Measurements from ENCODE around the gene ASTL.

The ASTL gene

GRCh38 chr2:96159084-96159830 lies 21.0 kb upstream of the ASTL start:
- DNase-seq (ENCODE audit: low read depth in 2 of 3, low spot score in 2 of 3) = peak in 1 of 3 experiments; percentile 33

- DNase-seq (ENCODE audit: low read depth in 2 of 3, low spot score in 2 of 3) = no peak
These were observed 20.2 kb upstream of the ASTL start for GRCh38 chr2:96158554-96158940.

- DNase-seq (ENCODE audit: low read depth in 2 of 3, low spot score in 2 of 3) = peak; percentile 73 to 93 (median 89)
These were observed 19.6 kb upstream of the ASTL start for GRCh38 chr2:96157649-96158553.

- peak in 1 of 3 experiments; percentile 22 for DNase-seq (ENCODE audit: low read depth in 2 of 3, low spot score in 2 of 3)
These were observed 18.8 kb upstream of the ASTL start for GRCh38 chr2:96156926-96157648.

- peak in 2 of 3 experiments; percentile 44 to 50 for DNase-seq (ENCODE audit: low read depth in 2 of 3, low spot score in 2 of 3)
These were observed 17.9 kb upstream of the ASTL start for GRCh38 chr2:96156011-96156820.

GRCh38 chr2:96154506-96155380 lies 16.4 kb upstream of the ASTL start:
- DNase-seq (ENCODE audit: low read depth in 2 of 3, low spot score in 2 of 3) = no peak

- no peak for DNase-seq (ENCODE audit: low read depth in 2 of 3, low spot score in 2 of 3)
These were observed 15.7 kb upstream of the ASTL start for GRCh38 chr2:96153991-96154431.

- no peak for DNase-seq (ENCODE audit: low read depth in 2 of 3, low spot score in 2 of 3)
These were observed 15.0 kb upstream of the ASTL start for GRCh38 chr2:96153291-96153713.

- DNase-seq (ENCODE audit: low read depth in 2 of 3, low spot score in 2 of 3) = no peak
These were observed 14.2 kb upstream of the ASTL start for GRCh38 chr2:96152304-96153161.

- DNase-seq (ENCODE audit: low read depth in 2 of 3, low spot score in 2 of 3) = no peak
These were observed 13.4 kb upstream of the ASTL start for GRCh38 chr2:96151595-96152303.

GRCh38 chr2:96150791-96151594 lies 12.7 kb upstream of the ASTL start:
- DNase-seq (ENCODE audit: low read depth in 2 of 3, low spot score in 2 of 3) = no peak

- no peak for DNase-seq (ENCODE audit: low read depth in 2 of 3, low spot score in 2 of 3)
These were observed 11.8 kb upstream of the ASTL start for GRCh38 chr2:96150007-96150640.

- peak; percentile 80 to 96 (median 85) for DNase-seq (ENCODE audit: low read depth in 2 of 3, low spot score in 2 of 3)
These were observed 10.3 kb upstream of the ASTL start for GRCh38 chr2:96148410-96149217.

GRCh38 chr2:96147593-96148201 lies 9.4 kb upstream of the ASTL start:
- DNase-seq (ENCODE audit: low read depth in 2 of 3, low spot score in 2 of 3) = no peak

- DNase-seq (ENCODE audit: low read depth in 2 of 3, low spot score in 2 of 3) = no peak
These were observed 8.7 kb upstream of the ASTL start for GRCh38 chr2:96146881-96147592.
